ENCODE results near the gene KAT7.

KAT7 gene

DNA sequence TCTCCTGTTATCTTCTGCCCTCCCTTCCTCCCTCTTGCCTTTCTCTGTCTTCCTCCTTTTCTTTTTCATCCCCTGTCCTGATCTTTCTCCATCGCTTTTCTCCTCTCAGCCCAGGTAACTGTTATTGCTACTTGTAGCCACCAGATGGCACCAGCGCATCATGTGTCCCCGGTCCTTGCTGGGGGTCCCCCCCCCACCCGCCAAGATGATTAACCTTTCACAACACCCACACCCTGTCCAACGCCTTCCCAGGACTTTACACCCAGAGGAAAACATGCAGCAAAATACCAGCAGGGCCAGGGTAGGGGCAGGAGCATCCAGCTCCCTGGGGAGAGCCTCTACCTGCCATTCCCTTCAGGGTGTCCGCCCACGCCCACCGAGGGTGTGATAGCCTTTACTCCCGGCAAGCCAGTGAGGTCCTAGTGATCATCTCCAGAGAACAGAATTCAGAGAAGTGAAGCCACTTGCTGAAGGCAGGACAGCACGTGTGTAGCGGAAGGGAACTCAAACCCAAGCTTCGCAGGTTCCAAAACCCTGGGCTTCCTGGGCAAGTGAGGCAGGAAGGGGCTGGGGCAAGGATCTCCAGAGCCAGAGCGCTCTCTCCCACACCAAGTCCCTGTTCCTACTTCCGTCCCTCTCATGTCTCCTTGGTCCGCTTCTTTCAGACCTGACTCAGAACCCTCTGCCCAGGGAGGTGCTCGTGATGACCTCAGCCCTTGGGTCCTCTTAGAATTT lies 72.8 kb downstream of the KAT7 start:
- peaks cover 3% of the 10 kb centered on the region for H3K36me3 Mint-ChIP-seq (ENCODE audit: insufficient read depth)
- H3K4me1 Mint-ChIP-seq (ENCODE audit: low read depth in 2 of 2), result peaks cover 5 to 8% of the 10 kb centered on the region in 2 donors
- H3K4me3 Mint-ChIP-seq, result no peak overlapping the region
- DNase-seq (peak; percentile 39 to 40 (median 40)), ATAC-seq (replicated peaks) (peak; percentile 66)
- H3K9me3 Mint-ChIP-seq, result no peaks in the 10 kb centered on the region
- H3K27ac Mint-ChIP-seq, result no peak overlapping the region
- H3K27me3 Mint-ChIP-seq, result peaks cover 7 to 22% of the 10 kb centered on the region in 2 donors

DNA sequence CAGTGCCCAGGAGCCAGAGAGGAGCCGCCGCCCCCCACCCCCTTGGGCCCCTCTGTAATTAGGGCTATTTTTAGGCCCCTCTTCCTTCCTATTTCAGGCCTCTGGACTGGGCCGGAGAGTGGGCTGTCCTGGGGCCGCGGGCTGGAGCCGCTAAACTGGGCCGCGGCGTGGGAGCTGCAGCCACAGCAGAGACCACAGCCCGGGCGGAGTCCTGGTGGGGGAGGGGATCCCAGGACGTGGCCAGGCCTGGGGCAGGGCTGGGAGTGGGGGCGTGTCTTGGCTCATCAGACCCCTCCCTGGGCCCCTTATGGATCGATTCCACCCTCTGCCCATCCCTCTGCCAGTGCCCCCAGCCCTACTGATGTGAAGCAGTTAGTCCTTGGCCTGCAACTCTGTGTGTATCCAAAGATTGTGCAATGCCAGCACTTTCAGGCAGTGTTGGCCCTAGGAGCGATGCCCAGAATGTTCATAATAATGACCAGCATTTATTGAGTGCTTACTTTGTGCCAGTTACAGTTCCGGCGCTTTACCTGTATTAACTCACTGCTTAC lies 74.4 kb downstream of the KAT7 start:
- no peaks in the 10 kb centered on the region for H3K9me3 Mint-ChIP-seq
- H3K4me3 Mint-ChIP-seq, result no peak overlapping the region
- H3K27ac Mint-ChIP-seq, result no peak overlapping the region
- DNase-seq (no peak), ATAC-seq (replicated peaks) (no peak)
- H3K27me3 Mint-ChIP-seq, result peaks cover 7 to 22% of the 10 kb centered on the region in 2 donors
- peaks cover 5 to 8% of the 10 kb centered on the region in 2 donors for H3K4me1 Mint-ChIP-seq (ENCODE audit: low read depth in 2 of 2)
- peaks cover 3% of the 10 kb centered on the region for H3K36me3 Mint-ChIP-seq (ENCODE audit: insufficient read depth)

DNA sequence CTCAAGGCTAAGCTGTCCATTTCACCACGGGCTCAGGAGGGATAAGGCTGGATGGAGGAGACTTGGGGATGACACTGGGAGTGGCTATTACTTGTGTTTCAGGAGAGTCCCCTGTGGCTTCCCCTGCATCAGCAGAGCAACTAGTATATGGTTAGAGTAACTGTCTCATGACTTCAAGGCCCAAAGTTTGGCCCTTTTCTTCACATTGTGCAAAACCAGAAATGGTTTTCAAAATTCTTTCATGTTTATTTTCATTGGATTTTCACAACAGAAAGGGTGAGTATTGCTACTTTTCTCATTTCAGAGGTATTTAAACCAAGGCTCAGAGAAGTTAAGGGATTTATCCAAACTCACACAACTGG lies 77.5 kb downstream of the KAT7 start:
- no peaks in the 10 kb centered on the region for H3K9me3 Mint-ChIP-seq
- no peak for DNase-seq

DNA sequence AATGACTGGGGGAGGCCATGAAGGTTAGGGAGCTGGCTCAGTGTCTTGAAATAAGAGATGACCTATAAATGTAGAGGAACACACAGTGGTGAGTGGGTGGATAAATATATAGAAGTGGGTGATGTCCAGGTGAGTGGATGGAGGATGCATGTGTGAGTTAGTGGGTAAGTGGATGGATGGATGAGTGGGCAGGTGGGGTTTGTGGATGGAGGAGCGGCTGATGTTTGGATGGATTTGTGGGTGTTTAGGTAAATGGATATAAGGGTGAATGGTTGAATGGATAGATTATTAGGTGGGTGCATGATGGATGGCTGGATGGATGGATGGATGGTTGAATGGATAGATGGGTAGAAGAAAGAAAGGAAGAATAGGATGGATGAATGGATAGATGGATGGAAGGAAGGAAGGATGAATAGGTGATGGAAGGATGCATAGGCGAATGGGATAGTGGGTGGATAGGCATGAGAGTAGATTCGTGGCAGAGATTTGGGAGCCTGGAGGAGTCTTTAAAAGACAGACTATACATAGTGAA lies 78.5 kb downstream of the KAT7 start:
- no peaks in the 10 kb centered on the region for H3K4me1 Mint-ChIP-seq (ENCODE audit: low read depth in 2 of 2)
- no peak overlapping the region for H3K4me3 Mint-ChIP-seq
- no peaks in the 10 kb centered on the region for H3K9me3 Mint-ChIP-seq
- DNase-seq (no peak), ATAC-seq (replicated peaks) (no peak)
- no peak overlapping the region for H3K27ac Mint-ChIP-seq
- peaks cover 6 to 10% of the 10 kb centered on the region in 2 donors for H3K27me3 Mint-ChIP-seq
- H3K36me3 Mint-ChIP-seq (ENCODE audit: insufficient read depth), result no peaks in the 10 kb centered on the region

More for the DNA sequence above, 77.5 kb downstream of the KAT7 start:
- no peak overlapping the region for H3K27ac Mint-ChIP-seq
- H3K27me3 Mint-ChIP-seq, result peaks cover 14 to 16% of the 10 kb centered on the region in 2 donors
- H3K4me1 Mint-ChIP-seq (ENCODE audit: low read depth in 2 of 2), result peaks cover 3% of the 10 kb centered on the region in 2 donors
- no peak for ATAC-seq (replicated peaks)
- no peaks in the 10 kb centered on the region for H3K36me3 Mint-ChIP-seq (ENCODE audit: insufficient read depth)
- H3K4me3 Mint-ChIP-seq, result no peak overlapping the region

DNA sequence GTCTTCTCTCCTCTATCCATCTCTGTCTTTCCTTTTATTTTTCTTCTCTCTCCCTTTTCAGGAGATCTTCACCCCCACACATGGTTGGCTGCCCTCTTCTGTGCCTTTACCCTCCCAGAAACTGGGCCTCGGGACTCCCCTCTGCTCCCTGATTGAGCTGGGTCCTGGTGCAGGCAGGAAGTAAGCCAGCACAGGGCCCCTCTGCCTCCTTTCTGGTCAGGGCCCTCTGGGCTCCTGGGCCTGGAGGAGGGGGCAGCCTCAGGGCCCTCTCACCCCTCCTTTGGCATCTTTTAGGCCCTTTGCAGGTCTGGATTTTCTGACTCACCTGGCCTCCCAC lies 80.5 kb downstream of the KAT7 start:
- peaks cover 13 to 15% of the 10 kb centered on the region in 2 donors for H3K27me3 Mint-ChIP-seq
- ATAC-seq (replicated peaks) (no peak), DNase-seq (no peak)
- H3K36me3 Mint-ChIP-seq (ENCODE audit: insufficient read depth), result no peaks in the 10 kb centered on the region
- no peaks in the 10 kb centered on the region for H3K9me3 Mint-ChIP-seq
- no peak overlapping the region for H3K27ac Mint-ChIP-seq
- peaks cover 0 to 8% of the 10 kb centered on the region in 2 donors for H3K4me1 Mint-ChIP-seq (ENCODE audit: low read depth in 2 of 2)
- no peak overlapping the region for H3K4me3 Mint-ChIP-seq

DNA sequence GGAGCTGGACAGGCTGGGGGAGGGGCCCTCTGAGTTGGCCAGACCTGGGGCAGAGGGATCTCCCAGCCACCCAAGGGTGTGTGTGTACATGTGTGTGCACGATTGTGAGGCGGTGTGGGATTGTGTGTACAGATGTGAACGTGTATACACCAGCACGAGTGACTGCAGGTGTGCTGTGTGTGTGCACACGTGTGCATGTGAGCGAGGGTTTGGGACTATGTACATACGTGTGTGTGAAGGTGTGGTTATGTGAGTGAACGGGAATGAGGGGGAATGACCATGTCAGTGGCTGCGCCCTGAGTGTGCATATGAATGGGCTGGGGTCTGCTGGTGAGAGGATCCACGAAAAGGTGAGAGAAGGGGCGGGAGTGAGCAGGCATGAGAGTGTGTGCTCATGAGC lies 81.8 kb downstream of the KAT7 start:
- Mint-ChIP-seq H3K27me3 (peaks cover 23 to 26% of the 10 kb centered on the region in 2 donors), H3K36me3 (ENCODE audit: insufficient read depth) (peaks cover 3% of the 10 kb centered on the region), H3K4me1 (ENCODE audit: low read depth in 2 of 2) (peaks cover 0 to 8% of the 10 kb centered on the region in 2 donors), H3K9me3 (no peaks in the 10 kb centered on the region), H3K27ac (no peak overlapping the region), H3K4me3 (no peak overlapping the region)
- DNase-seq (no peak), ATAC-seq (replicated peaks) (no peak)

DNA sequence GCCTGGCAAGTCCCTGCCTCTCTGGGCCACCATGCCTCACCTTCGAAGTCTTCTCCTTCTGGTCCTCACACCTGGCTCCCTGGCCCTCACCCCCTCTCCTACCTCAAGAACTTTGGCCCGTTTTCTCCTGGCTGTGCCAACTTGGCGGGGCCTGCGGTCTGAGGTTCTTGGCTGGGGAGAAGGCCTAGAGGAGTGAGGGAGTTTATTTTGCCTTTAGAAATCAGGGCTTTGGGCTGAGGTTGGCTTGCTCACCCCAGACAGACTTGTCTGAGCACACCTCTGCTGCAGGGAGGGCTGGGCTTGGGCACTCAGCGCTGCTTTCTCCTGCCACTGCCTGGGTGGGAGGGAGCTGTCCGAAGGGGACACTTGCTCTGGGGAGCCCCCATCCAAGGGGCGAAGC lies 82.7 kb downstream of the KAT7 start:
- H3K27ac Mint-ChIP-seq, result no peak overlapping the region
- ATAC-seq (replicated peaks) (no peak), DNase-seq (no peak)
- no peaks in the 10 kb centered on the region for H3K9me3 Mint-ChIP-seq
- no peak overlapping the region for H3K4me3 Mint-ChIP-seq
- H3K27me3 Mint-ChIP-seq, result peaks cover 27 to 32% of the 10 kb centered on the region in 2 donors
- peaks cover 0 to 8% of the 10 kb centered on the region in 2 donors for H3K4me1 Mint-ChIP-seq (ENCODE audit: low read depth in 2 of 2)
- peaks cover 3% of the 10 kb centered on the region for H3K36me3 Mint-ChIP-seq (ENCODE audit: insufficient read depth)

DNA sequence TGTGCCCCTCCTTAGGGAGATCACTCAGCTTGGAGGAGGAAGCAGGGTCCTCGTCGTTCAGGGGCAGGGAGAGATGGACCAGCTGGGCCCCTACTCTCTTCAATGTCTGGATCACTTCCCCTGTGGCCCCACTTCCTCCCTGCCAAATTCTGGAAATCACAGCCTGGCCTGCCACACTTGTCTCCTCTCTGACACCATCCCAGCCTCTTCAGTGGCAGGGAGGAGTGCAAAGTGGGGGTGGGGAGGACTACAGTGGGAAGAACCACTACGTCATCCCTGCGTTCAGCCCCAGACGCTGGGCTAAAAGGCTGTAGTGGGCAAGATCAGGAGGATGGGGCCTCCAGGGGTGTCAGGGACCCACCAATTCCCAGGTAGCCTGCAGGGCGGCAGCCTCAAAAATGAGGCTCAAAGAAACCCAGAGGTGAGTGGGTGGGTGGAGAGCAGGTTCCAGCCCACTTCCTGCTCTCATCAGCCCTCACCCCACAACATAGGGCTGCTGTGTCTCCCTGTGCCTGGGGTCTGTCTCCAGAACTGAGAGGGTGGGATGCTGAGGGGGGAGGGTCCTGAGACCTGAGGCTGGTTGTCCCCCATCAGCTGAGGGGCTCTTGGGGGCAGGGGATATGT lies 84.4 kb downstream of the KAT7 start:
- Mint-ChIP-seq H3K4me3 (no peak overlapping the region), H3K27ac (peak overlapping the region in 1 of 2 donors; percentile 22), H3K36me3 (ENCODE audit: insufficient read depth) (peaks cover 3% of the 10 kb centered on the region), H3K4me1 (ENCODE audit: low read depth in 2 of 2) (peaks cover 0 to 8% of the 10 kb centered on the region in 2 donors), H3K27me3 (peaks cover 34 to 41% of the 10 kb centered on the region in 2 donors), H3K9me3 (no peaks in the 10 kb centered on the region)
- ATAC-seq (replicated peaks) (no peak), DNase-seq (no peak)

DNA sequence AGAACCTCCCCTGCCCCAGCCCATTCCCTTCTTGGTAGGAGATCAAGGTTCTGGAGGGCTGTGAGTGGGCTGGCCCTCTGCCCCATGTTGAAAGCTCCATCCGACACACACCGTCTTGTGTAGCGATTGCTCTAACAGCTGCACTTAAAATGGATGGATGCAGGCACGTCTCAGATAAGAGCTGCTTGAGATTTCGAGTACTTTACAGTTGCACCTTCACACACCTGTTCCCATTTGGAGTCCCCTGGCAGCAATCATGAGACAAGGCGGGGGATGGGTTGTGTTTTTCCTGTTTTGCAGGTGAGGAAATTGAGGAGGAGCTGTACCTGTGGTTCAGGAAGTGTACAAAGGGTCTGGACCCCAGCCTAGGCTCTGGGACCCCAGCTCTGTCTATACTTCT lies 85.0 kb downstream of the KAT7 start:
- Mint-ChIP-seq H3K27me3 (peaks cover 38 to 46% of the 10 kb centered on the region in 2 donors), H3K9me3 (no peaks in the 10 kb centered on the region), H3K4me3 (no peak overlapping the region), H3K4me1 (ENCODE audit: low read depth in 2 of 2) (peaks cover 0 to 8% of the 10 kb centered on the region in 2 donors), H3K36me3 (ENCODE audit: insufficient read depth) (peaks cover 3% of the 10 kb centered on the region), H3K27ac (no peak overlapping the region)
- DNase-seq (no peak), ATAC-seq (replicated peaks) (no peak)

DNA sequence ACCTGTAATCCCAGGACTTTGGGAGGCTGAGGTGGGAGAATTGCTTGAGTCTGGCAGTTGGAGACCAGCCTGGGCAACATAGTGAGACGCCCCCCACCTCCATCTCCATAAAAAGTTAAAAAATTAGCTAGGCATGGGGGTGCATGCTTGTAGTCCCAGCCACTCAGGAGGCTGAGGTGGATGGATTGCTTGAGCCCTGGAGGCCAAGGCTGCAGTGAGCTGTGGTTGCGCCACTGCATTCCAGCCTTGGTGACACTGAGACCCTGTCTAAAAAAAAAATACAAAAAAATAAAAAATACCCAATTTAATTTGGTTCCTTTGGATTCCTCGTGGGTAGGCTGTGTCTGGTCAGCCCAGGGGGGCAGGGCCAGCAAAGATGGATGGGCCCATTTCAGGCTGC lies 85.4 kb downstream of the KAT7 start:
- DNase-seq, result no peak
- Mint-ChIP-seq H3K4me1 (ENCODE audit: low read depth in 2 of 2) (peaks cover 0 to 8% of the 10 kb centered on the region in 2 donors), H3K27ac (no peak overlapping the region), H3K36me3 (ENCODE audit: insufficient read depth) (peaks cover 3% of the 10 kb centered on the region), H3K27me3 (peaks cover 39 to 48% of the 10 kb centered on the region in 2 donors), H3K9me3 (no peaks in the 10 kb centered on the region), H3K4me3 (no peak overlapping the region)
- no peak for ATAC-seq (replicated peaks)

DNA sequence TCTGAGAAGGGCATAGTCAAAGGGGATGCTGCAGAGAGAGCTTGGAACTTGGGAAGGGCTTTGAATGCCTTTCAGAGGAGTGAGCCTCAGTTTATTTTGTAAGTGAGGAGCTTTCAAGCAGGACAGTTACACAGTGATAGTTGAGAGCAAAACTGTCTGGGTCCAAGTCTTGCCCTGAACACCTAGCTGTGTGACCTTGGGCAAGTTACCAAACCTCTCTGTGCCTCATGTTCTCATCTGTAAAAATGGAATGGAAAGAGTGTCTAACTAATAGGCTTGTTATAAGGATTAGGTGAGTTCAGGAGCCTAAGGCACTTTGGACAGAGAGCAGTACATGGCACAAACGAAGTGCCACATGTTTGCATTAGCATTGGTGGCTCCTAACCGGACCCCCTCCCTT lies 86.4 kb downstream of the KAT7 start:
- ATAC-seq (replicated peaks), result no peak
- no peak overlapping the region for H3K27ac Mint-ChIP-seq
- peaks cover 3% of the 10 kb centered on the region for H3K36me3 Mint-ChIP-seq (ENCODE audit: insufficient read depth)
- H3K9me3 Mint-ChIP-seq, result no peaks in the 10 kb centered on the region
- peaks cover 46 to 58% of the 10 kb centered on the region in 2 donors for H3K27me3 Mint-ChIP-seq
- DNase-seq, result no peak
- no peak overlapping the region for H3K4me3 Mint-ChIP-seq
- H3K4me1 Mint-ChIP-seq (ENCODE audit: low read depth in 2 of 2), result peaks cover 0 to 9% of the 10 kb centered on the region in 2 donors

DNA sequence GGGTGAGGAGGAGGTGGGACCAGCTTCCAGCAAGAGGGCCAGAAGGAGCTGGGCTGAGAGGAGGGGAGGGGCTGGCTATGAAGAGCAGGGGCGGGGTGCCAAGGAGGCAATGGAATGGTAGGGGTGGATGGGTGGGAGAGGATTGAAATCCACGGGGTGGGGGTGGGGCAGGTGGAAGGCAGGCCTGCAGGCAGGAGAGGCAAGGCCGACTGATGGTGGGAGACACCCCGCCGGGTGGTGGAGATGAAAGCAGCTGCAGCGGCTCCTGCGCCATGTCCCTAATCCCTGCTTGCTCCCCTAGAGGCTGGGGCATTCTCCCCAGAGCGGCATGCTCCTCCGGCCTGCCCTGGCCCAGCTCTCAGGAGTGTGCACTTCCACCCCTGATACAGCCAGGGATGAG lies 87.2 kb downstream of the KAT7 start:
- H3K36me3 Mint-ChIP-seq (ENCODE audit: insufficient read depth), result peaks cover 3% of the 10 kb centered on the region
- peaks cover 45 to 66% of the 10 kb centered on the region in 2 donors for H3K27me3 Mint-ChIP-seq
- ATAC-seq (replicated peaks) (no peak), DNase-seq (no peak)
- H3K4me1 Mint-ChIP-seq (ENCODE audit: low read depth in 2 of 2), result peaks cover 6 to 12% of the 10 kb centered on the region in 2 donors
- H3K9me3 Mint-ChIP-seq, result no peaks in the 10 kb centered on the region
- no peak overlapping the region for H3K4me3 Mint-ChIP-seq
- no peak overlapping the region for H3K27ac Mint-ChIP-seq

DNA sequence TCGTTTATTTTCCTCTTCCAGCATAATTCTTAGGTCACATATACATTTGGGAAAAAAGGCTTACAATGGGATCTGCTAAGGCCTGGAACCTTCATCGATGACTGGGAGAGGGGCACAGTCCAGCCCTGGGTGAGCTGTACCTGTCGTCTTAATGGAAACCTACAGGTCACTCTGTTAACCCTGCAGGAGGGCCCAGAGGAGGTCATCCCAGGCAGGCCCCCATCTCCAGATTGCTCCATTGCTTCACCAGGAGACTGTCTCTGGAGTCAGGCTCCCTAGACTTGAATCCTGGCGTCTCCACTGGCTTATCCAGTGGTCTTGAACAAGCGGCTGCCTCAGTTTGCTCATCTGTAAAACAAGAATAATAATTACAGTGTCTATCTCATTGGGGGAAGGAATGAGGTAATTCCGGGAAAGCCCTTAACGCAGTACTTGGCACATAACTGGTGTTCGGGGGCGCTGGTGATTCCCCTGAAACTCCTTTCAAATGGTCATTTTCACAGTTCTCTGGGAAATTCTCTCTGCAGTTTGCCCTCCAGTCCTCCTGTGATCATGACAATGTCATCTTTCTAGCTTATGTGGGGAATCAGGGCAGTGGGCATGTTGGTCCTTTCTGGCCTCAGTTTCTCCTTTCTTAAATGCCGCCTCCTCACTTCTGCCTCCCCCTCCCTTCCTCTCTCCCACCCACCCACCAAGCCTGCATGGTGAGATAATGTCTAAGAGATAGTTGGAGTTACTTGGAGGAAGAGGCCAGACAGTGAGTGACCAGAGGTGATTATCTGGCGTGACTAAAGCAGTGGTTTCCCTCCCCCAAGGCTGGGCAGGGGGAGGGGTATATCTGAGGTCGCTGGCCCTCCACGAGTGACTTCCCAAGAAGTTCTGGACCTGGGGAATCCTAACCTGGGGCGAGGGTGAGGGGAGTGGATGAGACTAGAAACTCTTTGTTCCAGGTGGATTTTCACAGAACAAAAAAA lies 90.7 kb downstream of the KAT7 start:
- peaks cover 62 to 80% of the 10 kb centered on the region in 2 donors for H3K27me3 Mint-ChIP-seq
- no peak overlapping the region for H3K4me3 Mint-ChIP-seq

More for the DNA sequence above, 90.7 kb downstream of the KAT7 start:
- H3K36me3 Mint-ChIP-seq (ENCODE audit: insufficient read depth), result peaks cover 3% of the 10 kb centered on the region
- H3K9me3 Mint-ChIP-seq, result no peaks in the 10 kb centered on the region
- no peak overlapping the region for H3K27ac Mint-ChIP-seq
- DNase-seq, result no peak
- ATAC-seq (replicated peaks), result no peak
- peaks cover 4 to 8% of the 10 kb centered on the region in 2 donors for H3K4me1 Mint-ChIP-seq (ENCODE audit: low read depth in 2 of 2)
